Astrocyte (in vitro differentiated cells and primary cell): ENCODE measurements around the gene DTWD2.

Experiments used
- CTCF ChIP-seq: IDR thresholded peaks from 2 replicates; pipeline ENCODE4 v1.5.1; 2011; ENCODE audit warnings: low read depth, mild to moderate bottlenecking, inconsistent platforms, low read length, moderate library complexity; ENCODE audit not compliant: insufficient read depth
- EZH2 ChIP-seq: IDR thresholded peaks from 2 replicates; pipeline ENCODE4 v1.6.1; 2012; ENCODE audit warnings: mild to moderate bottlenecking, low read length, inconsistent platforms; ENCODE audit not compliant: insufficient read depth

DNA sequence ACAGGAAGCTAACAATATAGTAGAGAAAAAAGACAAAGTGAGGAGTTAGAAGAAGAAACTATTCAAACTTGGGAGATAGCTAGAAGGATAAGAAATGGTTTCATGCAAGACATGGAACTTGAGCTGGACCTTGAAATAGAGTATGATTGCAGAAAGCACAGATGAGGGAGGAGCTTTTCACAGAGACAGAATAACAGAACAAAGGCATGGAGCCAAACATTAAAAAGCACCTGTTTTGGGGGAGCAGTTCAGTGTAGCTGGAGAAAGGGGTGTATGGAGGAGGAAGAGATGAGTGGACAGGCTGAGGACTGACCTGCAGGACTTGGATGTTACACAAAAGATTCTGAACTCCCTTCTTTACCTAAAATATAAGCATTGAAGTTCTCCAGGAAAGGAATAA lies 25.2 kb downstream of the DTWD2 start:
- TF ChIP-seq EZH2 (no peak), CTCF (no peak)
